Superior temporal gyrus (tissue), 1 donor: ENCODE results near the gene TM4SF20.

Experiments used
- DNase-seq: peaks from one replicate; pipeline ENCODE4 v3.0.0-alpha.2; 2016; ENCODE audit errors: extremely low spot score

TM4SF20 gene

GRCh38 chr2:227379095-227379494 is at the start of gene TM4SF20:
Gene TM4SF20 (minus strand): TSS chr2:227379306. CDS start chr2:227379268, 38 bp downstream.
- DNase-seq: no peak

- no peak for DNase-seq
These were observed 49.7 kb upstream of the TM4SF20 start for GRCh38 chr2:227428731-227429285.

GRCh38 chr2:227423656-227424499 is 44.8 kb upstream of the TM4SF20 start:
- DNase-seq: peak; percentile 67

- no peak for DNase-seq
These were observed 41.3 kb upstream of the TM4SF20 start for GRCh38 chr2:227420087-227421052.

GRCh38 chr2:227416701-227417100 is 37.6 kb upstream of the TM4SF20 start:
- no peak for DNase-seq

- peak; percentile 54 for DNase-seq
These were observed 36.7 kb upstream of the TM4SF20 start for GRCh38 chr2:227415538-227416424.

- DNase-seq: no peak
These were observed 35.7 kb upstream of the TM4SF20 start for GRCh38 chr2:227414846-227415245.

GRCh38 chr2:227413371-227413770 is 34.3 kb upstream of the TM4SF20 start:
- no peak for DNase-seq

- DNase-seq: no peak
These were observed 33.8 kb upstream of the TM4SF20 start for GRCh38 chr2:227412877-227413276.

GRCh38 chr2:227411990-227412350 is 32.9 kb upstream of the TM4SF20 start:
- DNase-seq: no peak

GRCh38 chr2:227411320-227411989 is 32.3 kb upstream of the TM4SF20 start:
- DNase-seq: no peak

- no peak for DNase-seq
These were observed 31.1 kb upstream of the TM4SF20 start for GRCh38 chr2:227410191-227410590.

- no peak for DNase-seq
These were observed 28.6 kb upstream of the TM4SF20 start for GRCh38 chr2:227407591-227408151.

- peak; percentile 91 for DNase-seq
These were observed 27.3 kb upstream of the TM4SF20 start for GRCh38 chr2:227406177-227407031.

- DNase-seq: no peak
These were observed 25.6 kb upstream of the TM4SF20 start for GRCh38 chr2:227404585-227405271.

- DNase-seq: no peak
These were observed 23.9 kb upstream of the TM4SF20 start for GRCh38 chr2:227402959-227403358.

- no peak for DNase-seq
These were observed 23.2 kb upstream of the TM4SF20 start for GRCh38 chr2:227402321-227402720.

- no peak for DNase-seq
These were observed 22.4 kb upstream of the TM4SF20 start for GRCh38 chr2:227401550-227401949.
